CD4-positive, alpha-beta T cell treated with Interferon gamma for 1 hour (primary cell): Measurements from ENCODE around the gene NFIA.
"Not testable (repeated sequence)": the region's sequence is repeated elsewhere in the genome, so short reads cannot be mapped to it uniquely, and the experiment has no call there.

Experiments used
- DNase-seq: peaks from one replicate; pipeline ENCODE4 v3.0.0-alpha.2; 2020

NFIA gene

GRCh38 chr1:61447968-61448430, 365.6 kb downstream of the NFIA start:
- DNase-seq = no peak

GRCh38 chr1:61448914-61449313, 366.6 kb downstream of the NFIA start:
- DNase-seq = no peak

- no peak for DNase-seq
Observed at GRCh38 chr1:61449410-61449809, 367.0 kb downstream of the NFIA start.

- no peak for DNase-seq
Observed at GRCh38 chr1:61450454-61450853, 368.1 kb downstream of the NFIA start.

GRCh38 chr1:61450872-61451571, 368.7 kb downstream of the NFIA start:
- no peak for DNase-seq

GRCh38 chr1:61451572-61451968, 369.2 kb downstream of the NFIA start:
- DNase-seq = no peak

GRCh38 chr1:61452176-61453035, 370.0 kb downstream of the NFIA start:
- DNase-seq = no peak

GRCh38 chr1:61453111-61453961, 371.0 kb downstream of the NFIA start:
- DNase-seq = peak; percentile 73

- no peak for DNase-seq
Observed at GRCh38 chr1:61455400-61455799, 373.0 kb downstream of the NFIA start.

- DNase-seq = no peak
Observed at GRCh38 chr1:61457526-61458040, 375.2 kb downstream of the NFIA start.

- no peak for DNase-seq
Observed at GRCh38 chr1:61459345-61459744, 377.0 kb downstream of the NFIA start.

- DNase-seq = no peak
Observed at GRCh38 chr1:61460191-61460590, 377.8 kb downstream of the NFIA start.

- no peak for DNase-seq
Observed at GRCh38 chr1:61461406-61462384, 379.3 kb downstream of the NFIA start.

- DNase-seq = no peak
Observed at GRCh38 chr1:61462628-61463027, 380.3 kb downstream of the NFIA start.

- no peak for DNase-seq
Observed at GRCh38 chr1:61463220-61463619, 380.9 kb downstream of the NFIA start.

- not testable (repeated sequence) for DNase-seq
Observed at GRCh38 chr1:61467836-61468235, 385.5 kb downstream of the NFIA start.

GRCh38 chr1:61469365-61469764, 387.0 kb downstream of the NFIA start:
- DNase-seq = no peak

GRCh38 chr1:61472876-61473275, 390.5 kb downstream of the NFIA start:
- DNase-seq = no peak

GRCh38 chr1:61474269-61474817, 392.0 kb downstream of the NFIA start:
- no peak for DNase-seq

- no peak for DNase-seq
Observed at GRCh38 chr1:61474963-61475362, 392.6 kb downstream of the NFIA start.

GRCh38 chr1:61477301-61477700, 394.9 kb downstream of the NFIA start:
- DNase-seq = no peak
